ENCODE results near the gene RNF149.

RNF149 gene

GRCh38 chr2:101308432-101309210 lies at the start of gene RNF149:
RNF149 (minus strand) TSS chr2:101308701; CDS start chr2:101308588, 113 bp downstream.
- H3K9me3 ChIP-seq (ENCODE audit: severe bottlenecking) = no peaks in the 10 kb centered on the region
- TF ChIP-seq CTCF (IDR thresholded peaks at IDR 0.05; ENCODE audit: poor library complexity, severe bottlenecking) = no peak
- no peaks in the 10 kb centered on the region for H3K27me3 ChIP-seq (ENCODE audit: insufficient read depth, poor library complexity, severe bottlenecking)
- H3K36me3 ChIP-seq (ENCODE audit: low read depth) = peaks cover 28% of the 10 kb centered on the region
- peak; percentile 72 for ATAC-seq (ENCODE audit: low read depth)
- H3K27ac ChIP-seq (ENCODE audit: poor library complexity, severe bottlenecking) = peak within 1 kb of the TSS; percentile 64
- peak; percentile 85 for DNase-seq (ENCODE audit: low spot score)
- H3K4me1 ChIP-seq (ENCODE audit: insufficient read depth, poor library complexity, severe bottlenecking) = peaks cover 16% of the 10 kb centered on the region
- H3K4me3 ChIP-seq (ENCODE audit: severe bottlenecking) = peak within 1 kb of the TSS; percentile 80

- Histone ChIP-seq H3K4me1 (ENCODE audit: insufficient read depth, poor library complexity, severe bottlenecking) (peaks cover 51% of the 10 kb centered on the region), H3K9me3 (ENCODE audit: severe bottlenecking) (no peaks in the 10 kb centered on the region), H3K27me3 (ENCODE audit: insufficient read depth, poor library complexity, severe bottlenecking) (no peaks in the 10 kb centered on the region), H3K27ac (ENCODE audit: poor library complexity, severe bottlenecking) (peak overlapping the region; percentile 98), H3K36me3 (ENCODE audit: low read depth) (no peaks in the 10 kb centered on the region), H3K4me3 (ENCODE audit: severe bottlenecking) (no peak overlapping the region)
- no peak for ATAC-seq (ENCODE audit: low read depth)
- DNase-seq (ENCODE audit: low spot score) = no peak
- TF ChIP-seq CTCF (IDR thresholded peaks at IDR 0.05; ENCODE audit: poor library complexity, severe bottlenecking) = no peak
Observed at GRCh38 chr2:101357376-101357775, 48.9 kb upstream of the RNF149 start.

- Histone ChIP-seq H3K9me3 (ENCODE audit: severe bottlenecking) (no peaks in the 10 kb centered on the region), H3K4me3 (ENCODE audit: severe bottlenecking) (no peak overlapping the region), H3K27me3 (ENCODE audit: insufficient read depth, poor library complexity, severe bottlenecking) (no peaks in the 10 kb centered on the region), H3K36me3 (ENCODE audit: low read depth) (no peaks in the 10 kb centered on the region), H3K27ac (ENCODE audit: poor library complexity, severe bottlenecking) (peak overlapping the region; percentile 98), H3K4me1 (ENCODE audit: insufficient read depth, poor library complexity, severe bottlenecking) (peaks cover 48% of the 10 kb centered on the region)
- DNase-seq (ENCODE audit: low spot score) = no peak
- peak; percentile 50 for ATAC-seq (ENCODE audit: low read depth)
- no peak for TF ChIP-seq CTCF (IDR thresholded peaks at IDR 0.05; ENCODE audit: poor library complexity, severe bottlenecking)
Observed at GRCh38 chr2:101356521-101356920, 48.0 kb upstream of the RNF149 start.

- H3K4me1 ChIP-seq (ENCODE audit: insufficient read depth, poor library complexity, severe bottlenecking) = peaks cover 43% of the 10 kb centered on the region
- no peak for DNase-seq (ENCODE audit: low spot score)
- no peak for TF ChIP-seq CTCF (IDR thresholded peaks at IDR 0.05; ENCODE audit: poor library complexity, severe bottlenecking)
- ATAC-seq (ENCODE audit: low read depth) = peak; percentile 9; the same call in 2 of the 3 replicates
- H3K36me3 ChIP-seq (ENCODE audit: low read depth) = no peaks in the 10 kb centered on the region
- no peak overlapping the region for H3K4me3 ChIP-seq (ENCODE audit: severe bottlenecking)
- no peaks in the 10 kb centered on the region for H3K27me3 ChIP-seq (ENCODE audit: insufficient read depth, poor library complexity, severe bottlenecking)
- peak overlapping the region; percentile 98 for H3K27ac ChIP-seq (ENCODE audit: poor library complexity, severe bottlenecking)
- no peaks in the 10 kb centered on the region for H3K9me3 ChIP-seq (ENCODE audit: severe bottlenecking)
Observed at GRCh38 chr2:101356055-101356454, 47.6 kb upstream of the RNF149 start.

Data from RWPE2 (cell line).